ENCODE measurements around the gene SETD3. TPM values are rescaled to one million over a fixed set of nuclear protein-coding genes. Genes with fewer than 3 reads are reported as not detected.

Gene SETD3
- total RNA-seq, 4 donors from 2014 or later: 76.3 to 110 (median 96.6) TPM

GRCh38 chr14:99419905-99420304 lies 60.8 kb downstream of the SETD3 start:
- no peak for TF ChIP-seq CTCF (IDR thresholded peaks at IDR 0.05; ENCODE audit: low read depth)

- no peak for TF ChIP-seq CTCF (IDR thresholded peaks at IDR 0.05; ENCODE audit: low read depth)
Measured at GRCh38 chr14:99418242-99418641, 62.4 kb downstream of the SETD3 start.

GRCh38 chr14:99416909-99417308 lies 63.8 kb downstream of the SETD3 start:
- TF ChIP-seq CTCF (IDR thresholded peaks at IDR 0.05; ENCODE audit: low read depth): no peak

- TF ChIP-seq CTCF (IDR thresholded peaks at IDR 0.05; ENCODE audit: low read depth): no peak
Measured at GRCh38 chr14:99415496-99416281, 65.0 kb downstream of the SETD3 start.

- TF ChIP-seq CTCF (IDR thresholded peaks at IDR 0.05; ENCODE audit: low read depth): no peak
Measured at GRCh38 chr14:99413911-99414310, 66.7 kb downstream of the SETD3 start.

- TF ChIP-seq CTCF (IDR thresholded peaks at IDR 0.05; ENCODE audit: low read depth): no peak
Measured at GRCh38 chr14:99413172-99413571, 67.5 kb downstream of the SETD3 start.

GRCh38 chr14:99412117-99413061 lies 68.3 kb downstream of the SETD3 start:
- TF ChIP-seq CTCF (IDR thresholded peaks at IDR 0.05; ENCODE audit: low read depth): no peak
